Panc1 (cell line): ENCODE results near the gene FSTL5.

Experiments used
- POLR2AphosphoS5 ChIP-seq: IDR thresholded peaks from 2 replicates; pipeline ENCODE4 v1.6.1; 2012; ENCODE audit warnings: mild to moderate bottlenecking, low read depth, low read length, moderate library complexity
- TCF7L2 ChIP-seq: IDR thresholded peaks from 2 replicates; pipeline ENCODE4 v1.6.1; 2011; ENCODE audit warnings: mild to moderate bottlenecking, low read depth, low read length, inconsistent platforms
- TF ChIP-seq, protein P1 (sequence below): fragments of 450-650 bp; IDR thresholded peaks from 2 replicates; pipeline ENCODE4 v1.5.1; 2017; ENCODE audit warnings: mild to moderate bottlenecking
- TF ChIP-seq, protein P2 (sequence below), 2 experiments: IDR thresholded peaks; 2 replicates each; pipeline ENCODE4 v1.6.1; 2011 to 2012; ENCODE audit warnings: low read depth in 2 of 2, control low read depth in 1 of 2, low read length in 1 of 2, mild to moderate bottlenecking in 1 of 2, moderate library complexity in 1 of 2; ENCODE audit not compliant: insufficient read depth in 1 of 2

DNA sequence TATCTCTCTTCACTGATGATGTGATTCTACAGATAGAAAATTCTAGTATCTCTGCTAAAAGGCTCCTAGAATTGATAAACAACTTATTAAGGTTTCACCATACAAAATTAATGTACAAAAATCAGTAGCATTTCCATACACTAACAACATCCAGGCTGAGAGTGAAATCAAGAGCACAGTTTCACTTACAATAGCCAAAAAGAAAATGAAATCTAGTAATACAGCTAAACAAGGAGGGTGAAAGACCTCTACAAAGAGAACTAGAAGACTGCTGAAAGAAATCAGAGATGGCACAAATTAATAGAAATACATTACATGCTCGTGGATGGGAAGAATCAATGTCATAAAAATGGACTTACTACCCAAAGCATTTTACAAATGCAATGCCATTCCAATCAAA lies 751.9 kb downstream of the FSTL5 start:
- TF ChIP-seq, protein P1, sequence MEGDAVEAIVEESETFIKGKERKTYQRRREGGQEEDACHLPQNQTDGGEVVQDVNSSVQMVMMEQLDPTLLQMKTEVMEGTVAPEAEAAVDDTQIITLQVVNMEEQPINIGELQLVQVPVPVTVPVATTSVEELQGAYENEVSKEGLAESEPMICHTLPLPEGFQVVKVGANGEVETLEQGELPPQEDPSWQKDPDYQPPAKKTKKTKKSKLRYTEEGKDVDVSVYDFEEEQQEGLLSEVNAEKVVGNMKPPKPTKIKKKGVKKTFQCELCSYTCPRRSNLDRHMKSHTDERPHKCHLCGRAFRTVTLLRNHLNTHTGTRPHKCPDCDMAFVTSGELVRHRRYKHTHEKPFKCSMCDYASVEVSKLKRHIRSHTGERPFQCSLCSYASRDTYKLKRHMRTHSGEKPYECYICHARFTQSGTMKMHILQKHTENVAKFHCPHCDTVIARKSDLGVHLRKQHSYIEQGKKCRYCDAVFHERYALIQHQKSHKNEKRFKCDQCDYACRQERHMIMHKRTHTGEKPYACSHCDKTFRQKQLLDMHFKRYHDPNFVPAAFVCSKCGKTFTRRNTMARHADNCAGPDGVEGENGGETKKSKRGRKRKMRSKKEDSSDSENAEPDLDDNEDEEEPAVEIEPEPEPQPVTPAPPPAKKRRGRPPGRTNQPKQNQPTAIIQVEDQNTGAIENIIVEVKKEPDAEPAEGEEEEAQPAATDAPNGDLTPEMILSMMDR = no peak
- TF ChIP-seq POLR2AphosphoS5 (no peak), TCF7L2 (no peak)
- TF ChIP-seq, protein P2, sequence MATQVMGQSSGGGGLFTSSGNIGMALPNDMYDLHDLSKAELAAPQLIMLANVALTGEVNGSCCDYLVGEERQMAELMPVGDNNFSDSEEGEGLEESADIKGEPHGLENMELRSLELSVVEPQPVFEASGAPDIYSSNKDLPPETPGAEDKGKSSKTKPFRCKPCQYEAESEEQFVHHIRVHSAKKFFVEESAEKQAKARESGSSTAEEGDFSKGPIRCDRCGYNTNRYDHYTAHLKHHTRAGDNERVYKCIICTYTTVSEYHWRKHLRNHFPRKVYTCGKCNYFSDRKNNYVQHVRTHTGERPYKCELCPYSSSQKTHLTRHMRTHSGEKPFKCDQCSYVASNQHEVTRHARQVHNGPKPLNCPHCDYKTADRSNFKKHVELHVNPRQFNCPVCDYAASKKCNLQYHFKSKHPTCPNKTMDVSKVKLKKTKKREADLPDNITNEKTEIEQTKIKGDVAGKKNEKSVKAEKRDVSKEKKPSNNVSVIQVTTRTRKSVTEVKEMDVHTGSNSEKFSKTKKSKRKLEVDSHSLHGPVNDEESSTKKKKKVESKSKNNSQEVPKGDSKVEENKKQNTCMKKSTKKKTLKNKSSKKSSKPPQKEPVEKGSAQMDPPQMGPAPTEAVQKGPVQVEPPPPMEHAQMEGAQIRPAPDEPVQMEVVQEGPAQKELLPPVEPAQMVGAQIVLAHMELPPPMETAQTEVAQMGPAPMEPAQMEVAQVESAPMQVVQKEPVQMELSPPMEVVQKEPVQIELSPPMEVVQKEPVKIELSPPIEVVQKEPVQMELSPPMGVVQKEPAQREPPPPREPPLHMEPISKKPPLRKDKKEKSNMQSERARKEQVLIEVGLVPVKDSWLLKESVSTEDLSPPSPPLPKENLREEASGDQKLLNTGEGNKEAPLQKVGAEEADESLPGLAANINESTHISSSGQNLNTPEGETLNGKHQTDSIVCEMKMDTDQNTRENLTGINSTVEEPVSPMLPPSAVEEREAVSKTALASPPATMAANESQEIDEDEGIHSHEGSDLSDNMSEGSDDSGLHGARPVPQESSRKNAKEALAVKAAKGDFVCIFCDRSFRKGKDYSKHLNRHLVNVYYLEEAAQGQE (IDR thresholded peaks at IDR 0.05; ENCODE audit: insufficient read depth in 1 of 2, low read depth in 2 of 2, low read length in 1 of 2) = no peak
